HT1080 (cell line): ENCODE results near the gene S100A10. TPM values are rescaled to one million over a fixed set of nuclear protein-coding genes. Genes with fewer than 3 reads are reported as not detected.

ENCODE experiments used
- DNase-seq: peaks from one replicate; pipeline ENCODE4 v3.0.0-alpha.2; 2015; ENCODE audit warnings: low read depth
- total RNA-seq: library from RNA; depleted of rRNA; stranded (reverse); fragments of >200 nt; shearing (Covaris generic); gene quantifications from 2 replicates; pipeline ENCODE4 v1.2.3, GENCODE V29; 2014; rRNA removed

S100A10 gene
- total RNA-seq, 1 experiment from 2014 or later, result 367 TPM

GRCh38 chr1:151939141-151939540, 54.5 kb downstream of the S100A10 start:
- no peak for DNase-seq

- no peak for DNase-seq
These were observed 57.0 kb downstream of the S100A10 start for GRCh38 chr1:151936653-151937052.

DNA sequence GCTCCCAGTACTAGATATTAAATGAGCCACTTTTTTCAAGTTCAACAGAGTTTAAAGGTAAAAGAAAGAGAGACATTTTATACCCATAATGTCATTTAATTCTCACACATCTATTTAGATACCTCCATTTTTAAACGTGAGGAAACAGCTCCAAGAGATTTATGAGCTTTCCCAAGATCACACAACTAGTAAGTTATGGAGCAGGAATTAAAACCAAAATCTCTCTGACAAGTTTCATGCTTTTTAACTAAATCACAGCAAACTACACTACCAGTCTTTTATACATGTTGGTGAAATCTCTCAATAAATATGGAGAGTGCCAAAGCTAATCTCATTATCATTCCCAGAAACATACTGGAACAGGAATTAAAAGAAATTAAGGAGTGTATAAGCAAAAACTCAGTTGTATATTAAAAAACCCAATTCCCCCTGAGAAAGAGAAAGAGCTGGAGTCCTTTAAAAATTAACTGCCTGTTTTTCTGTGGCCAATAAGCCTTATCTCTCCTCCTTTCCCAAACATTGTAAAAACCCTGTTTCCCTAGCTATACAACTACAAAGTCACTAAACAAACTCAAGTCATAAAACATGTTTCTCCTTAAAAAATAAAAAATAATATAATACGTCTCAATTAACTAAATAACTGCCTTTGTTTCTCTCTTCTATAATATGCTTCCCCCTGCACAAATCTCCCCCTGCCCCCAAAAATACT, 57.6 kb downstream of the S100A10 start:
- no peak for DNase-seq

DNA sequence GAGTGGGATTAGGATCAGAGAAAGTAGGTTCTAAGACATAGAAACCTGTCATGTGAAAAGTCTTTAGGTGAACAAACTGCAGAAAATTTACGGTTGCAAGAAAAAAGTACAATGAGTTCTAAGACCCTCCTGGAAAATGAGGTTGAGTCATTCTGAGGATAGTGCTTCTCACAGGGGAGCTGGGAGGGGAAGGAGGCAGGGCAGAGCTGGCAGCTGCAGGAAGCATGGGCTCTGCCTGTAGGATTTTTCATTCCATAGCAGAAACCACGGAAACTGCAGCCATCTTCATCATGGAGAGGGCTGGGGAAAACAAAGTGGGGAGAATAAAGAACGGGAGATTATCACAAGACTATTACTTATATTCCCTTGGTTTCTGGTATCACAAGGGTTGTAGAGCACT, 58.5 kb downstream of the S100A10 start:
- DNase-seq, result peak; percentile 62

DNA sequence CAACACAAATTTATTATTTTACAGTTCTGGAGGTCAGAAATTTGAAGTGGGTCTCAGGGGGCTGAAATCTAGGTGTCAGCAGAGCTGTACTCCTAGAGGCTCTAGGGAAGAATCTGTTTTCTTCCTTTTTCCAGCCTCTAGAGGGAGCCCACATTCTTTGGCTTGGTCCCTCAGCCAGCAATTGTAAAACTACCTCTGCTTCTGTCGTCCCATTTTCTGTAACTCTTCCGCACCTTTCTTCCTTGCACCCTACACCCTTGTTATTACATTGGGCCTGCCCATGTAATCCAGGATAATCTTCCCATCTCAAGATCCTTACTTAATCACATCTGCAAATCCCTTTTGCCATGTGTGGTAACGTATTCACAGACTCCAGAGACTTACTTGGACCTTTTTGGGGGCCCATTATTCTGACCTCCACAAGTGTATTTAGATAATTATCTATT, 59.6 kb downstream of the S100A10 start:
- peak; percentile 68 for DNase-seq

Other genes starting within 250 kb of the S100A10 start
- gene MRPL9, start 230.4 kb downstream of the S100A10 start, total RNA-seq, result 112 and 136 TPM in 2 replicates
- gene TDRKH, start 203.4 kb downstream of the S100A10 start, total RNA-seq, result 1.9 and 2.0 TPM in 2 replicates
- gene LINGO4, start 188.4 kb downstream of the S100A10 start, total RNA-seq, result not detected in 2 replicates
- 0.03 TPM in 1 of 2 replicates, not detected in the other for gene RORC, start 162.1 kb downstream of the S100A10 start, total RNA-seq
- gene C2CD4D, start 154.0 kb downstream of the S100A10 start, total RNA-seq, result not detected in 2 replicates
- gene THEM5, start 140.1 kb downstream of the S100A10 start, total RNA-seq, result not detected in 2 replicates
- 10.0 and 11.8 TPM in 2 replicates for gene THEM4, start 84.3 kb downstream of the S100A10 start, total RNA-seq
- 301 and 528 TPM in 2 replicates for gene S100A11, start 43.1 kb upstream of the S100A10 start, total RNA-seq
- gene TCHHL1, start 95.2 kb upstream of the S100A10 start, total RNA-seq, result not detected in 2 replicates
- gene TCHH, start 121.6 kb upstream of the S100A10 start, total RNA-seq, result under 0.01 TPM in 1 of 2 replicates, not detected in the other
- not detected in 2 replicates for gene RPTN, start 165.4 kb upstream of the S100A10 start, total RNA-seq
- gene HRNR, start 230.3 kb upstream of the S100A10 start, total RNA-seq, result not detected in 2 replicates